ENCODE data around the gene CD300LB. TPM values are rescaled to one million over a fixed set of nuclear protein-coding genes. Genes with fewer than 3 reads are reported as not detected.

The CD300LB gene
- total RNA-seq, 4 donors from 2014 or later: not detected

- H3K4me1 ChIP-seq: no peaks in the 10 kb centered on the region
- no peak for TF ChIP-seq POLR2AphosphoS5 (IDR thresholded peaks at IDR 0.05)
- TF ChIP-seq CTCF (IDR thresholded peaks at IDR 0.05): no peak
- TF ChIP-seq EP300 (IDR thresholded peaks at IDR 0.05): no peak
- no peak for TF ChIP-seq POLR2A (IDR thresholded peaks at IDR 0.05)
- H3K27ac ChIP-seq: no peak overlapping the region
- no peak for DNase-seq (ENCODE audit: low spot score in 2 of 2)
- no peaks in the 10 kb centered on the region for H3K9me3 ChIP-seq
- H3K27me3 ChIP-seq: peaks cover 51% of the 10 kb centered on the region
- no peak overlapping the region for H3K4me3 ChIP-seq
- H3K36me3 ChIP-seq: no peaks in the 10 kb centered on the region
- 61% methylated on average over 2 of the region's 8 CpGs for WGBS
These were observed 51.0 kb downstream of the CD300LB start for GRCh38 chr17:74480290-74480689.

- Histone ChIP-seq H3K36me3 (no peaks in the 10 kb centered on the region), H3K9me3 (no peaks in the 10 kb centered on the region), H3K27ac (no peak overlapping the region), H3K4me1 (no peaks in the 10 kb centered on the region), H3K27me3 (peaks cover 54% of the 10 kb centered on the region), H3K4me3 (no peak overlapping the region)
- no peak for TF ChIP-seq POLR2AphosphoS5 (IDR thresholded peaks at IDR 0.05)
- no peak for TF ChIP-seq CTCF (IDR thresholded peaks at IDR 0.05)
- no peak for TF ChIP-seq POLR2A (IDR thresholded peaks at IDR 0.05)
- TF ChIP-seq EP300 (IDR thresholded peaks at IDR 0.05): no peak
- DNase-seq (ENCODE audit: low spot score in 2 of 2): no peak
- WGBS: 44% methylated on average over 6 of the region's 6 CpGs
These were observed 52.7 kb downstream of the CD300LB start for GRCh38 chr17:74478420-74479100.

GRCh38 chr17:74477411-74477810 is 53.9 kb downstream of the CD300LB start:
- Histone ChIP-seq H3K27me3 (peaks cover 59% of the 10 kb centered on the region), H3K36me3 (no peaks in the 10 kb centered on the region), H3K9me3 (no peaks in the 10 kb centered on the region), H3K4me1 (no peaks in the 10 kb centered on the region), H3K27ac (no peak overlapping the region), H3K4me3 (no peak overlapping the region)
- DNase-seq (ENCODE audit: low spot score in 2 of 2): no peak
- TF ChIP-seq CTCF (IDR thresholded peaks at IDR 0.05): no peak
- TF ChIP-seq POLR2A (IDR thresholded peaks at IDR 0.05): no peak
- no peak for TF ChIP-seq POLR2AphosphoS5 (IDR thresholded peaks at IDR 0.05)
- no peak for TF ChIP-seq EP300 (IDR thresholded peaks at IDR 0.05)
- WGBS: 64% methylated on average over 4 of the region's 4 CpGs

GRCh38 chr17:74475189-74475588 is 56.1 kb downstream of the CD300LB start:
- DNase-seq (ENCODE audit: low spot score in 2 of 2): no peak
- H3K4me1 ChIP-seq: no peaks in the 10 kb centered on the region
- no peak overlapping the region for H3K4me3 ChIP-seq
- no peaks in the 10 kb centered on the region for H3K9me3 ChIP-seq
- TF ChIP-seq CTCF (IDR thresholded peaks at IDR 0.05) (no peak), POLR2A (IDR thresholded peaks at IDR 0.05) (no peak), POLR2AphosphoS5 (IDR thresholded peaks at IDR 0.05) (no peak), EP300 (IDR thresholded peaks at IDR 0.05) (no peak)
- no peaks in the 10 kb centered on the region for H3K36me3 ChIP-seq
- peaks cover 58% of the 10 kb centered on the region for H3K27me3 ChIP-seq
- 86% methylated on average over 4 of the region's 4 CpGs for WGBS
- H3K27ac ChIP-seq: no peak overlapping the region

GRCh38 chr17:74474043-74474792 is 57.1 kb downstream of the CD300LB start:
- H3K4me1 ChIP-seq: no peaks in the 10 kb centered on the region
- H3K9me3 ChIP-seq: no peaks in the 10 kb centered on the region
- H3K27ac ChIP-seq: no peak overlapping the region
- 67% methylated on average over 7 of the region's 9 CpGs for WGBS
- TF ChIP-seq POLR2AphosphoS5 (IDR thresholded peaks at IDR 0.05): no peak
- no peak for TF ChIP-seq EP300 (IDR thresholded peaks at IDR 0.05)
- no peak for TF ChIP-seq CTCF (IDR thresholded peaks at IDR 0.05)
- no peak for TF ChIP-seq POLR2A (IDR thresholded peaks at IDR 0.05)
- H3K4me3 ChIP-seq: no peak overlapping the region
- no peaks in the 10 kb centered on the region for H3K36me3 ChIP-seq
- no peak for DNase-seq (ENCODE audit: low spot score in 2 of 2)
- peaks cover 57% of the 10 kb centered on the region for H3K27me3 ChIP-seq
